Natural killer cell (primary cell): ENCODE measurements around the gene CCDC127. TPM values are rescaled to one million over a fixed set of nuclear protein-coding genes. Genes with fewer than 3 reads are reported as not detected.

Experiments
- ATAC-seq, 3 donors: fragments of 150-1000 bp in 2 of 3; fragments of 200-7000 bp in 1 of 3; cut with Tn5 transposase; 1 replicate in 1 of 3; 2 replicates in 2 of 3; pipeline ENCODE4 v1.10.0; 2021; ENCODE audit warnings: mild to moderate bottlenecking in 2 of 3, moderate library complexity in 2 of 3
- DNase-seq, 2 donors: peaks; one replicate each; pipeline versions ENCODE4 v3.0.0 to v3.0.0-alpha.2; 2013 to 2021; ENCODE audit warnings: mixed read lengths in 1 of 2
- H3K27ac ChIP-seq: one replicate; pipeline ENCODE4 v1.5.1; 2013; ENCODE audit warnings: mild to moderate bottlenecking, low read length
- H3K27me3 ChIP-seq: one replicate; pipeline ENCODE4 v1.6.1; 2013; ENCODE audit warnings: low read length; ENCODE audit not compliant: control insufficient read depth, insufficient read depth
- H3K36me3 ChIP-seq: one replicate; pipeline ENCODE4 v1.6.1; 2013; ENCODE audit warnings: low read length; ENCODE audit not compliant: control insufficient read depth, insufficient read depth
- H3K4me1 ChIP-seq: one replicate; pipeline ENCODE4 v1.6.1; 2013; ENCODE audit warnings: low read length; ENCODE audit not compliant: control insufficient read depth, insufficient read depth
- H3K4me3 ChIP-seq: one replicate; pipeline ENCODE4 v1.5.1; 2013; ENCODE audit warnings: low read length
- H3K9me3 ChIP-seq: one replicate; pipeline ENCODE4 v1.6.1; 2013; ENCODE audit warnings: low read length; ENCODE audit not compliant: control insufficient read depth, insufficient read depth
- H3K27ac Mint-ChIP-seq, 2 donors: one replicate each; pipeline ENCODE4 v1.8.0; 2022; ENCODE audit warnings: mild to moderate bottlenecking in 2 of 2, mixed read lengths in 2 of 2, moderate library complexity in 1 of 2
- H3K27me3 Mint-ChIP-seq, 2 donors: one replicate each; pipeline ENCODE4 v1.8.0; 2022; ENCODE audit warnings: low read depth in 2 of 2, mixed read lengths in 2 of 2
- H3K36me3 Mint-ChIP-seq: one replicate; pipeline ENCODE4 v1.8.0; 2022; ENCODE audit warnings: mixed read lengths
- H3K4me1 Mint-ChIP-seq, 2 donors: one replicate each; pipeline ENCODE4 v1.8.0; 2022; ENCODE audit warnings: mixed read lengths in 2 of 2
- H3K4me3 Mint-ChIP-seq: one replicate; pipeline ENCODE4 v1.8.0; 2022; ENCODE audit warnings: mild to moderate bottlenecking, moderate library complexity, mixed read lengths
- H3K9me3 Mint-ChIP-seq, 2 donors: one replicate each; pipeline ENCODE4 v1.8.0; 2022; ENCODE audit warnings: mixed read lengths in 2 of 2
- CTCF ChIP-seq: fragments of 200-600 bp; IDR thresholded peaks from one replicate; pipeline ENCODE4 v1.8.0; 2022; ENCODE audit warnings: antibody characterized with exemption
- WGBS: methylation state at CpG from one replicate; pipeline ENCODE4 v1.1.7; 2013; ENCODE audit warnings: missing lambda C conversion rate; ENCODE audit not compliant: insufficient coverage; 5-methylcytosine and 5-hydroxymethylcytosine counted together
- intact Hi-C: fragments of 100-400 bp; cut with micrococcal nuclease; formaldehyde crosslinking; loops from one replicate; pipeline ENCODE4 v1.14.2; 2022
- total RNA-seq, 4 donors: library from RNA; stranded (reverse); fragments of 120-200 nt in 1 of 4; gene quantifications; one replicate each; pipeline versions ENCODE4 v1.2.3 to v1.2.4, GENCODE V29; 2013 to 2022

CCDC127 gene
- total RNA-seq, 3 donors from 2014 or later (not counting 1 experiment from before 2014, with no cell fraction given), result 4.4 to 6.2 (median 5.4) TPM

- Mint-ChIP-seq H3K4me3 (no peak overlapping the region), H3K27ac (no peak overlapping the region), H3K9me3 (no peaks in the 10 kb centered on the region), H3K36me3 (peaks cover 8% of the 10 kb centered on the region), H3K4me1 (peaks cover 12 to 29% of the 10 kb centered on the region in 2 donors), H3K27me3 (no peaks in the 10 kb centered on the region)
- no peak for DNase-seq
- H3K27me3 ChIP-seq, result no peaks in the 10 kb centered on the region
- ATAC-seq, result no peak
- H3K4me3 ChIP-seq, result no peak overlapping the region
- peaks cover 30% of the 10 kb centered on the region for H3K36me3 ChIP-seq
- no peak for TF ChIP-seq CTCF
- 92% methylated on average over 8 of the region's 8 CpGs for WGBS
- no peaks in the 10 kb centered on the region for H3K4me1 ChIP-seq
- H3K9me3 ChIP-seq, result no peaks in the 10 kb centered on the region
- no peak overlapping the region for H3K27ac ChIP-seq
- intact Hi-C loops, result no loop called here
These were observed 10.9 kb downstream of the CCDC127 start for GRCh38 chr5:206927-207536.

GRCh38 chr5:206406-206805 lies 11.5 kb downstream of the CCDC127 start:
- Mint-ChIP-seq H3K4me3 (no peak overlapping the region), H3K27ac (no peak overlapping the region), H3K9me3 (no peaks in the 10 kb centered on the region), H3K27me3 (no peaks in the 10 kb centered on the region), H3K36me3 (peaks cover 8% of the 10 kb centered on the region), H3K4me1 (peaks cover 12 to 29% of the 10 kb centered on the region in 2 donors)
- no peak overlapping the region for H3K27ac ChIP-seq
- H3K9me3 ChIP-seq, result no peaks in the 10 kb centered on the region
- no peak overlapping the region for H3K4me3 ChIP-seq
- H3K36me3 ChIP-seq, result peaks cover 30% of the 10 kb centered on the region
- DNase-seq, result no peak
- no peaks in the 10 kb centered on the region for H3K4me1 ChIP-seq
- WGBS, result 94% methylated on average over 11 of the region's 11 CpGs
- intact Hi-C loops, result no loop called here
- H3K27me3 ChIP-seq, result no peaks in the 10 kb centered on the region
- no peak for ATAC-seq
- TF ChIP-seq CTCF, result no peak

GRCh38 chr5:204966-205670 lies 12.8 kb downstream of the CCDC127 start:
- Mint-ChIP-seq H3K36me3 (peaks cover 8% of the 10 kb centered on the region), H3K4me3 (no peak overlapping the region), H3K27me3 (no peaks in the 10 kb centered on the region), H3K9me3 (no peaks in the 10 kb centered on the region), H3K4me1 (peaks cover 8 to 25% of the 10 kb centered on the region in 2 donors), H3K27ac (no peak overlapping the region)
- no peak overlapping the region for H3K4me3 ChIP-seq
- no peak overlapping the region for H3K27ac ChIP-seq
- WGBS, result 97% methylated on average over 30 of the region's 30 CpGs
- no peaks in the 10 kb centered on the region for H3K4me1 ChIP-seq
- no peak for TF ChIP-seq CTCF
- intact Hi-C loops, result no loop called here
- H3K27me3 ChIP-seq, result no peaks in the 10 kb centered on the region
- ATAC-seq (no peak), DNase-seq (no peak)
- H3K9me3 ChIP-seq, result no peaks in the 10 kb centered on the region
- H3K36me3 ChIP-seq, result peaks cover 30% of the 10 kb centered on the region
